ENCODE data around the gene SUPT20HL2. TPM values are rescaled to one million over a fixed set of nuclear protein-coding genes. Genes with fewer than 3 reads are reported as not detected.

Gene SUPT20HL2
- total RNA-seq, 2 experiments from 2014 or later, result not detected

- CTCF ChIA-PET, result no interaction called here
- H3K27ac ChIP-seq (ENCODE audit: low read depth in 1 of 2, low read length in 2 of 2), result no peak overlapping the region
- no peaks in the 10 kb centered on the region for H3K27me3 ChIP-seq (ENCODE audit: control insufficient read depth in 1 of 2, insufficient read depth in 2 of 2, low read length in 2 of 2)
- TF ChIP-seq CTCF (IDR thresholded peaks at IDR 0.05), result no peak
- POLR2A ChIA-PET, result no interaction called here
- no peaks in the 10 kb centered on the region for H3K4me1 ChIP-seq (ENCODE audit: insufficient read depth, low read length)
- no peaks in the 10 kb centered on the region for H3K36me3 Mint-ChIP-seq (ENCODE audit: low read depth)
- H3K4me3 Mint-ChIP-seq, result no peak overlapping the region
- H3K9me3 ChIP-seq (ENCODE audit: control insufficient read depth in 1 of 2, insufficient read depth in 1 of 2, low read length in 2 of 2), result no peaks in the 10 kb centered on the region
- no peaks in the 10 kb centered on the region for H3K36me3 ChIP-seq (ENCODE audit: insufficient read depth, low read length)
- DNase-seq (no peak), ATAC-seq (ENCODE audit: poor library complexity) (no peak)
- H3K4me3 ChIP-seq (ENCODE audit: low read length), result no peak overlapping the region
- no peaks in the 10 kb centered on the region for H3K9me3 Mint-ChIP-seq
- no peaks in the 10 kb centered on the region for H3K27me3 Mint-ChIP-seq
- intact Hi-C loops (cut with DNase I, micrococcal nuclease), result no loop called here
- H3K4me1 Mint-ChIP-seq (ENCODE audit: low read depth), result peaks cover 4% of the 10 kb centered on the region
- H3K27ac Mint-ChIP-seq, result no peak overlapping the region
These were observed 30.6 kb downstream of the SUPT20HL2 start for GRCh38 chrX:24283127-24283794.

GRCh38 chrX:24282381-24283126 lies 31.3 kb downstream of the SUPT20HL2 start:
- H3K9me3 ChIP-seq (ENCODE audit: control insufficient read depth in 1 of 2, insufficient read depth in 1 of 2, low read length in 2 of 2), result no peaks in the 10 kb centered on the region
- CTCF ChIA-PET, result interaction anchor here (0.6 kb wide), 1 partner anchor 9 kb away, joined by 4 read pairs; no protein-coding TSS in a partner anchor
- no peak overlapping the region for H3K27ac ChIP-seq (ENCODE audit: low read depth in 1 of 2, low read length in 2 of 2)
- Mint-ChIP-seq H3K27me3 (no peaks in the 10 kb centered on the region), H3K36me3 (ENCODE audit: low read depth) (no peaks in the 10 kb centered on the region), H3K9me3 (no peaks in the 10 kb centered on the region), H3K4me3 (no peak overlapping the region), H3K27ac (no peak overlapping the region), H3K4me1 (ENCODE audit: low read depth) (peaks cover 4% of the 10 kb centered on the region)
- no peak overlapping the region for H3K4me3 ChIP-seq (ENCODE audit: low read length)
- POLR2A ChIA-PET, result no interaction called here
- no peaks in the 10 kb centered on the region for H3K27me3 ChIP-seq (ENCODE audit: control insufficient read depth in 1 of 2, insufficient read depth in 2 of 2, low read length in 2 of 2)
- TF ChIP-seq CTCF (IDR thresholded peaks at IDR 0.05), result no peak
- no peaks in the 10 kb centered on the region for H3K36me3 ChIP-seq (ENCODE audit: insufficient read depth, low read length)
- ATAC-seq (ENCODE audit: poor library complexity) (no peak), DNase-seq (no peak)
- intact Hi-C loops (cut with DNase I, micrococcal nuclease), result no loop called here
- H3K4me1 ChIP-seq (ENCODE audit: insufficient read depth, low read length), result no peaks in the 10 kb centered on the region

GRCh38 chrX:24277405-24277804 lies 36.5 kb downstream of the SUPT20HL2 start:
- Mint-ChIP-seq H3K4me3 (no peak overlapping the region), H3K4me1 (ENCODE audit: low read depth) (peaks cover 3% of the 10 kb centered on the region), H3K9me3 (no peaks in the 10 kb centered on the region), H3K36me3 (ENCODE audit: low read depth) (no peaks in the 10 kb centered on the region), H3K27ac (no peak overlapping the region), H3K27me3 (no peaks in the 10 kb centered on the region)
- ATAC-seq (ENCODE audit: poor library complexity) (no peak), DNase-seq (no peak)
- no peak for TF ChIP-seq CTCF (IDR thresholded peaks at IDR 0.05)
- Histone ChIP-seq H3K4me1 (ENCODE audit: insufficient read depth, low read length) (no peaks in the 10 kb centered on the region), H3K27me3 (ENCODE audit: control insufficient read depth in 1 of 2, insufficient read depth in 2 of 2, low read length in 2 of 2) (no peaks in the 10 kb centered on the region), H3K9me3 (ENCODE audit: control insufficient read depth in 1 of 2, insufficient read depth in 1 of 2, low read length in 2 of 2) (no peaks in the 10 kb centered on the region), H3K4me3 (ENCODE audit: low read length) (no peak overlapping the region), H3K27ac (ENCODE audit: low read depth in 1 of 2, low read length in 2 of 2) (no peak overlapping the region), H3K36me3 (ENCODE audit: insufficient read depth, low read length) (no peaks in the 10 kb centered on the region)
- ChIA-PET POLR2A (no interaction called here), CTCF (no interaction called here)
- intact Hi-C loops (cut with DNase I, micrococcal nuclease), result no loop called here

All from CD4-positive, alpha-beta T cell (primary cell).